NK-92 (cell line): Measurements from ENCODE around the gene MED14.

Source experiments
- DNase-seq: peaks from one replicate; lab custom pipeline; 2025; ENCODE audit not compliant: unreplicated experiment; lab: John Stamatoyannopoulos, UW

MED14 gene

GRCh38 chrX:40663880-40664630 is 71.3 kb downstream of the MED14 start:
- no peak for DNase-seq

GRCh38 chrX:40663078-40663740 is 72.1 kb downstream of the MED14 start:
- no peak for DNase-seq

GRCh38 chrX:40661489-40661888 is 73.9 kb downstream of the MED14 start:
- no peak for DNase-seq

- no peak for DNase-seq
Observed at GRCh38 chrX:40660381-40660780, 75.0 kb downstream of the MED14 start.

- DNase-seq = no peak
Observed at GRCh38 chrX:40653535-40653934, 81.8 kb downstream of the MED14 start.

GRCh38 chrX:40652664-40653063 is 82.7 kb downstream of the MED14 start:
- DNase-seq = no peak

GRCh38 chrX:40651620-40652223 is 83.6 kb downstream of the MED14 start:
- no peak for DNase-seq

GRCh38 chrX:40647307-40648197 is 87.8 kb downstream of the MED14 start, which contains the start of gene CXorf38:
TSS of gene CXorf38 (minus strand) at chrX:40647561. CDS start at chrX:40647520, 41 bp downstream.
- peak; percentile 35 for DNase-seq

- DNase-seq = no peak
Observed at GRCh38 chrX:40646489-40647306, 88.6 kb downstream of the MED14 start.

- no peak for DNase-seq
Observed at GRCh38 chrX:40644821-40645358, 90.5 kb downstream of the MED14 start.

- DNase-seq = no peak
Observed at GRCh38 chrX:40644176-40644575, 91.2 kb downstream of the MED14 start.

- DNase-seq = no peak
Observed at GRCh38 chrX:40637687-40638086, 97.7 kb downstream of the MED14 start.

GRCh38 chrX:40632199-40632598 is 103.1 kb downstream of the MED14 start:
- no peak for DNase-seq

- DNase-seq = no peak
Observed at GRCh38 chrX:40628506-40628905, 106.8 kb downstream of the MED14 start.

- no peak for DNase-seq
Observed at GRCh38 chrX:40625294-40625693, 110.0 kb downstream of the MED14 start.

- no peak for DNase-seq
Observed at GRCh38 chrX:40623665-40624064, 111.7 kb downstream of the MED14 start.

- DNase-seq = no peak
Observed at GRCh38 chrX:40623139-40623536, 112.2 kb downstream of the MED14 start, which contains the start of gene MPC1L. TSS of gene MPC1L (plus strand) at chrX:40623428. CDS start at chrX:40623566, 138 bp downstream.

- DNase-seq = no peak
Observed at GRCh38 chrX:40622479-40623138, 112.7 kb downstream of the MED14 start.

- DNase-seq = no peak
Observed at GRCh38 chrX:40617566-40617965, 117.8 kb downstream of the MED14 start.
